ENCODE results near the gene PEX26. TPM values are rescaled to one million over a fixed set of nuclear protein-coding genes. Genes with fewer than 3 reads are reported as not detected.

PEX26 gene

GRCh38 chr22:18148293-18148965 is 70.6 kb downstream of the PEX26 start:
- H3K4me2 ChIP-seq (ENCODE audit: low read length, poor library complexity, severe bottlenecking), result no peak overlapping the region
- H2BK120ac ChIP-seq (ENCODE audit: low read depth, low read length), result no peak overlapping the region
- no peak overlapping the region for H2AFZ ChIP-seq (ENCODE audit: low read depth, low read length)
- H2AK5ac ChIP-seq (ENCODE audit: low read length, severe bottlenecking), result no peak overlapping the region
- H2BK5ac ChIP-seq (ENCODE audit: low read depth, low read length, poor library complexity, severe bottlenecking), result no peak overlapping the region
- no peak overlapping the region for H2BK15ac ChIP-seq (ENCODE audit: low read depth, poor library complexity, severe bottlenecking)
- H3K4me1 ChIP-seq (ENCODE audit: control insufficient read depth, insufficient read depth, low read depth, low read length), result no peaks in the 10 kb centered on the region
- H3K18ac ChIP-seq (ENCODE audit: low read depth in 1 of 2, low read length in 2 of 2), result no peak overlapping the region
- H4K91ac ChIP-seq (ENCODE audit: low read length), result no peak overlapping the region
- H3K23ac ChIP-seq (ENCODE audit: low read length in 2 of 2), result no peak overlapping the region
- H3K9me3 ChIP-seq (ENCODE audit: control insufficient read depth, low read length), result no peaks in the 10 kb centered on the region
- no peak overlapping the region for H3K4me3 ChIP-seq (ENCODE audit: insufficient read depth in 1 of 2, low read depth in 1 of 2, low read length in 2 of 2)
- H3K36me3 ChIP-seq (ENCODE audit: control insufficient read depth in 1 of 2, insufficient read depth in 2 of 2, low read depth in 1 of 2, low read length in 2 of 2), result no peaks in the 10 kb centered on the region
- H4K8ac ChIP-seq (ENCODE audit: low read length), result no peak overlapping the region
- H2BK12ac ChIP-seq (ENCODE audit: low read length in 2 of 2), result no peak overlapping the region
- H3K9ac ChIP-seq (ENCODE audit: low read length), result no peak overlapping the region
- WGBS, result 97% methylated on average over 15 of the region's 17 CpGs
- no peak overlapping the region for H3K4ac ChIP-seq (ENCODE audit: low read depth in 1 of 2, low read length in 2 of 2)
- H3K27ac ChIP-seq (ENCODE audit: low read length, poor library complexity, severe bottlenecking), result no peak overlapping the region
- H3K79me1 ChIP-seq (replicated peaks; ENCODE audit: low read length, poor library complexity, severe bottlenecking), result peaks cover 3% of the 10 kb centered on the region
- H3K14ac ChIP-seq (ENCODE audit: low read length in 2 of 2), result no peak overlapping the region
- H3K27me3 ChIP-seq (ENCODE audit: control insufficient read depth in 1 of 2, insufficient read depth in 1 of 2, low read length in 2 of 2), result no peaks in the 10 kb centered on the region
- no peak for DNase-seq

- Histone ChIP-seq H2BK120ac (ENCODE audit: low read depth, low read length) (no peak overlapping the region), H2BK15ac (ENCODE audit: low read depth, poor library complexity, severe bottlenecking) (no peak overlapping the region), H3K4me2 (ENCODE audit: low read length, poor library complexity, severe bottlenecking) (no peak overlapping the region), H3K9me3 (ENCODE audit: control insufficient read depth, low read length) (no peaks in the 10 kb centered on the region), H2AFZ (ENCODE audit: low read depth, low read length) (no peak overlapping the region), H4K91ac (ENCODE audit: low read length) (peak overlapping the region; percentile 45), H2AK5ac (ENCODE audit: low read length, severe bottlenecking) (no peak overlapping the region), H3K27ac (ENCODE audit: low read length, poor library complexity, severe bottlenecking) (no peak overlapping the region), H3K18ac (ENCODE audit: low read depth in 1 of 2, low read length in 2 of 2) (no peak overlapping the region), H2BK12ac (ENCODE audit: low read length in 2 of 2) (no peak overlapping the region), H2BK5ac (ENCODE audit: low read depth, low read length, poor library complexity, severe bottlenecking) (no peak overlapping the region), H3K36me3 (ENCODE audit: control insufficient read depth in 1 of 2, insufficient read depth in 2 of 2, low read depth in 1 of 2, low read length in 2 of 2) (peaks cover 0 to 3% of the 10 kb centered on the region in 2 experiments), H3K4me1 (ENCODE audit: control insufficient read depth, insufficient read depth, low read depth, low read length) (peaks cover 6% of the 10 kb centered on the region), H3K79me1 (replicated peaks; ENCODE audit: low read length, poor library complexity, severe bottlenecking) (peaks cover 3% of the 10 kb centered on the region), H3K14ac (ENCODE audit: low read length in 2 of 2) (no peak overlapping the region), H3K27me3 (ENCODE audit: control insufficient read depth in 1 of 2, insufficient read depth in 1 of 2, low read length in 2 of 2) (no peaks in the 10 kb centered on the region), H4K8ac (ENCODE audit: low read length) (peak overlapping the region; percentile 50), H3K23ac (ENCODE audit: low read length in 2 of 2) (no peak overlapping the region), H3K9ac (ENCODE audit: low read length) (no peak overlapping the region), H3K4me3 (ENCODE audit: insufficient read depth in 1 of 2, low read depth in 1 of 2, low read length in 2 of 2) (no peak overlapping the region), H3K4ac (ENCODE audit: low read depth in 1 of 2, low read length in 2 of 2) (no peak overlapping the region)
- no peak for DNase-seq
- WGBS, result 87% methylated on average over 8 of the region's 8 CpGs
Measured at GRCh38 chr22:18152519-18152918, 74.7 kb downstream of the PEX26 start.

- Histone ChIP-seq H3K36me3 (ENCODE audit: control insufficient read depth in 1 of 2, insufficient read depth in 2 of 2, low read depth in 1 of 2, low read length in 2 of 2) (peaks cover 0 to 3% of the 10 kb centered on the region in 2 experiments), H3K27me3 (ENCODE audit: control insufficient read depth in 1 of 2, insufficient read depth in 1 of 2, low read length in 2 of 2) (no peaks in the 10 kb centered on the region), H2AFZ (ENCODE audit: low read depth, low read length) (no peak overlapping the region), H2BK12ac (ENCODE audit: low read length in 2 of 2) (peak overlapping the region in 1 of 2 experiments; percentile 71), H2AK5ac (ENCODE audit: low read length, severe bottlenecking) (peak overlapping the region; percentile 20), H3K23ac (ENCODE audit: low read length in 2 of 2) (no peak overlapping the region), H2BK120ac (ENCODE audit: low read depth, low read length) (no peak overlapping the region), H3K9me3 (ENCODE audit: control insufficient read depth, low read length) (no peaks in the 10 kb centered on the region), H4K8ac (ENCODE audit: low read length) (no peak overlapping the region), H3K4me2 (ENCODE audit: low read length, poor library complexity, severe bottlenecking) (no peak overlapping the region), H3K79me1 (replicated peaks; ENCODE audit: low read length, poor library complexity, severe bottlenecking) (peaks cover 3% of the 10 kb centered on the region), H3K4ac (ENCODE audit: low read depth in 1 of 2, low read length in 2 of 2) (no peak overlapping the region), H3K14ac (ENCODE audit: low read length in 2 of 2) (peak overlapping the region in 1 of 2 experiments; percentile 11), H4K91ac (ENCODE audit: low read length) (no peak overlapping the region), H3K27ac (ENCODE audit: low read length, poor library complexity, severe bottlenecking) (no peak overlapping the region), H3K18ac (ENCODE audit: low read depth in 1 of 2, low read length in 2 of 2) (no peak overlapping the region), H3K9ac (ENCODE audit: low read length) (no peak overlapping the region), H3K4me1 (ENCODE audit: control insufficient read depth, insufficient read depth, low read depth, low read length) (peaks cover 8% of the 10 kb centered on the region), H3K4me3 (ENCODE audit: insufficient read depth in 1 of 2, low read depth in 1 of 2, low read length in 2 of 2) (no peak overlapping the region), H2BK5ac (ENCODE audit: low read depth, low read length, poor library complexity, severe bottlenecking) (no peak overlapping the region), H2BK15ac (ENCODE audit: low read depth, poor library complexity, severe bottlenecking) (no peak overlapping the region)
- no peak for DNase-seq
- 97% methylated on average over 8 of the region's 8 CpGs for WGBS
Measured at GRCh38 chr22:18154821-18155390, 77.1 kb downstream of the PEX26 start.

Small RNAs within 50 kb of the gene (small RNA-seq; reads per million reads assigned to genes)
- gene AC016027.5 (ENCODE audit: low read depth), result not detected

Data from mesenchymal stem cell (in vitro differentiated cells and primary cell).